SK-N-MC (cell line): ENCODE measurements around the gene KRTAP29-1.

Source experiments
- EZH2 ChIP-seq: fragments of 200-600 bp; sonication (generic); IDR thresholded peaks from one replicate; pipeline ENCODE4 v1.6.1; 2017; ENCODE audit warnings: antibody characterized with exemption
- FOXP2 ChIP-seq: optimal IDR thresholded peaks from 2 replicates; pipeline ENCODE3; 2011; ENCODE audit warnings: mild to moderate bottlenecking, moderate library complexity; ENCODE audit not compliant: insufficient read depth; ENCODE audit errors: extremely low read length, control extremely low read depth
- POLR2AphosphoS5 ChIP-seq: IDR thresholded peaks from 2 replicates; pipeline ENCODE4 v1.6.1; 2012; ENCODE audit warnings: mild to moderate bottlenecking, low read depth, low read length, borderline replicate concordance

DNA sequence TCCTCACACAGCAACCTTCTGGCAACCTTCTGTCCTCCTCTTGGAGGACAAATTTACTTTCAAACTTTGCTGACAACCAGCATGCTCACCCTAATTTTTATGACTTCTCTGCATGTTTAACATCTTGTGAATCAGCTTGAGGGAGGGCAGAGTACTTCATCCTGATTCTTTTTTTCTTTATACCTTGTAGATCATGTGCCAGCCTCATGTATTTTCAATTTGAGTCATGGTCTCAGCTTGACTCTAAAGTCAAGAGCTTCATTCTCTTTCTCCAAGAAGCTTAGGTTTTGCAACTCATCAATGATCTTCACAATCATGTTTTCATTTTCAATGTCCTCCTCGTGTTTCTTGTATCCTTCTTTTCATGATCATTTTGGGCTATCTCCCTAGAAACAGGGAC lies 30.8 kb downstream of the KRTAP29-1 start:
- TF ChIP-seq POLR2AphosphoS5 (no peak), EZH2 (no peak), FOXP2 (no peak)
